Panc1 (cell line): ENCODE results near the gene PRRT4. TPM values are rescaled to one million over a fixed set of nuclear protein-coding genes. Genes with fewer than 3 reads are reported as not detected.

ENCODE experiments used
- ATAC-seq: fragments of 200-7000 bp; cut with Tn5 transposase; 2 replicates; pipeline ENCODE4 v1.9.1; 2020; ENCODE audit warnings: mild to moderate bottlenecking, moderate library complexity
- BruUV-seq: library from RNA; stranded (reverse); fragments of 400-500 nt; replicated peaks from 2 replicates; lab custom pipeline; 2021; lab: Mats Ljungman, UMichigan
- CTCF ChIA-PET: fragments of 300-600 bp; sonication (Branson Sonifier 250); formaldehyde crosslinking; loops from one replicate; lab custom pipeline; 2022; ENCODE audit warnings: antibody characterized with exemption; lab: Charles Lee
- POLR2A ChIA-PET: fragments of 300-600 bp; sonication (Branson Sonifier 250); formaldehyde crosslinking; loops from one replicate; lab custom pipeline; 2022; ENCODE audit warnings: antibody characterized with exemption; lab: Charles Lee
- DNase-seq: peaks from one replicate; pipeline ENCODE4 v3.0.0-alpha.2; 2010; ENCODE audit warnings: low read depth, low spot score
- H3K27ac ChIP-seq: 2 replicates; pipeline ENCODE4 v1.5.1; 2011; ENCODE audit warnings: mild to moderate bottlenecking, low read length, inconsistent platforms
- H3K27me3 ChIP-seq: fragments of 200-500 bp; sonication (Bioruptor generic); 2 replicates; pipeline ENCODE4 v1.6.0; 2014; ENCODE audit warnings: low read length, inconsistent platforms; ENCODE audit not compliant: control insufficient read depth, insufficient read depth
- H3K36me3 ChIP-seq: fragments of 200-500 bp; sonication (Bioruptor generic); 2 replicates; pipeline ENCODE4 v1.5.1; 2014; ENCODE audit warnings: inconsistent platforms, mild to moderate bottlenecking, low read length, moderate library complexity; ENCODE audit not compliant: control insufficient read depth, insufficient read depth
- H3K4me1 ChIP-seq: 2 replicates; pipeline ENCODE4 v1.5.1; 2011; ENCODE audit warnings: inconsistent platforms, mild to moderate bottlenecking, low read length, moderate library complexity; ENCODE audit not compliant: control insufficient read depth, insufficient read depth
- H3K4me3 ChIP-seq, 2 experiments: 2 replicates each; pipeline ENCODE4 v1.5.1; 2011 to 2012; ENCODE audit warnings: low read depth in 2 of 2, low read length in 2 of 2, mild to moderate bottlenecking in 2 of 2, inconsistent platforms in 1 of 2, moderate library complexity in 1 of 2
- H3K9me3 ChIP-seq: fragments of 200-500 bp; sonication (Bioruptor generic); 2 replicates; pipeline ENCODE4 v1.5.1; 2014; ENCODE audit warnings: low read depth, mild to moderate bottlenecking, inconsistent platforms, low read length, moderate library complexity; ENCODE audit not compliant: control insufficient read depth, insufficient read depth
- CTCF ChIP-seq: fragments of 450-650 bp; IDR thresholded peaks from 2 replicates; pipeline ENCODE4 v1.5.1; 2017; ENCODE audit warnings: mild to moderate bottlenecking
- POLR2AphosphoS5 ChIP-seq: IDR thresholded peaks from 2 replicates; pipeline ENCODE4 v1.6.1; 2012; ENCODE audit warnings: mild to moderate bottlenecking, low read depth, low read length, moderate library complexity
- REST ChIP-seq, 2 experiments: IDR thresholded peaks; 2 replicates each; pipeline ENCODE4 v1.6.1; 2011 to 2012; ENCODE audit warnings: low read depth in 2 of 2, control low read depth in 1 of 2, low read length in 1 of 2, mild to moderate bottlenecking in 1 of 2, moderate library complexity in 1 of 2; ENCODE audit not compliant: insufficient read depth in 1 of 2
- SIN3A ChIP-seq: IDR thresholded peaks from 2 replicates; pipeline ENCODE4 v1.6.1; 2012; ENCODE audit warnings: low read depth, mild to moderate bottlenecking, low read length, moderate library complexity, borderline replicate concordance; ENCODE audit not compliant: insufficient read depth
- TCF7L2 ChIP-seq: IDR thresholded peaks from 2 replicates; pipeline ENCODE4 v1.6.1; 2011; ENCODE audit warnings: mild to moderate bottlenecking, low read depth, low read length, inconsistent platforms
- in situ Hi-C: cut with HindIII; loops from 2 replicates; pipeline ENCODE4 v1.10.0; 2016; ENCODE audit warnings: low sequenced_read_pairs, low pct_unique_long_range_greater_than_20kb
- intact Hi-C: fragments of 100-400 bp; cut with micrococcal nuclease; formaldehyde crosslinking; loops from one replicate; pipeline ENCODE4 v1.10.0; 2022; ENCODE audit not compliant: unreplicated experiment
- total RNA-seq: library from RNA; stranded (reverse); gene quantifications from one replicate; pipeline ENCODE4 v1.2.1, GENCODE V29; 2021; ENCODE audit not compliant: unreplicated experiment

Gene PRRT4
- total RNA-seq, 1 experiment from 2014 or later, result 0.77 TPM

GRCh38 chr7:128323459-128324367 is 37.8 kb downstream of the PRRT4 start:
- TF ChIP-seq POLR2AphosphoS5 (no peak), REST (IDR thresholded peaks at IDR 0.05; ENCODE audit: insufficient read depth in 1 of 2, low read depth in 2 of 2, low read length in 1 of 2) (no peak), TCF7L2 (no peak), SIN3A (no peak), CTCF (no peak)
- in situ Hi-C loops (no loop called here), intact Hi-C loops (no loop called here)
- no peaks in the 10 kb centered on the region for H3K9me3 ChIP-seq
- no TSS peak for BruUV-seq
- ATAC-seq (no peak), DNase-seq (no peak)
- peaks cover 38% of the 10 kb centered on the region for H3K36me3 ChIP-seq
- no peak overlapping the region for H3K4me3 ChIP-seq
- CTCF ChIA-PET, result no interaction called here
- H3K27ac ChIP-seq, result no peak overlapping the region
- POLR2A ChIA-PET, result no interaction called here
- H3K27me3 ChIP-seq, result no peaks in the 10 kb centered on the region
- H3K4me1 ChIP-seq, result no peaks in the 10 kb centered on the region

GRCh38 chr7:128323040-128323439 is 38.5 kb downstream of the PRRT4 start:
- peaks cover 34% of the 10 kb centered on the region for H3K36me3 ChIP-seq
- no peak overlapping the region for H3K4me3 ChIP-seq
- in situ Hi-C loops (no loop called here), intact Hi-C loops (no loop called here)
- no TSS peak for BruUV-seq
- H3K9me3 ChIP-seq, result no peaks in the 10 kb centered on the region
- CTCF ChIA-PET, result no interaction called here
- H3K27ac ChIP-seq, result no peak overlapping the region
- ATAC-seq (no peak), DNase-seq (no peak)
- H3K27me3 ChIP-seq, result no peaks in the 10 kb centered on the region
- H3K4me1 ChIP-seq, result no peaks in the 10 kb centered on the region
- TF ChIP-seq REST (IDR thresholded peaks at IDR 0.05; ENCODE audit: insufficient read depth in 1 of 2, low read depth in 2 of 2, low read length in 1 of 2), result no peak
- no peak for TF ChIP-seq TCF7L2
- no peak for TF ChIP-seq CTCF
- TF ChIP-seq SIN3A, result no peak
- no peak for TF ChIP-seq POLR2AphosphoS5
- POLR2A ChIA-PET, result no interaction called here
